Endothelial cell of umbilical vein (primary cell): ENCODE measurements around the gene CPLX1.

ENCODE experiments used
- EZH2 ChIP-seq: IDR thresholded peaks from 2 replicates; pipeline ENCODE4 v1.6.1; 2012; ENCODE audit warnings: borderline replicate concordance, low read depth, mild to moderate bottlenecking, moderate library complexity, low read length, inconsistent platforms; ENCODE audit not compliant: severe bottlenecking
- POLR2A ChIP-seq: IDR thresholded peaks from 2 replicates; pipeline ENCODE4 v1.6.1; 2012; ENCODE audit warnings: low read depth, mild to moderate bottlenecking, control low read depth, low read length
- POLR2AphosphoS5 ChIP-seq: IDR thresholded peaks from 2 replicates; pipeline ENCODE4 v1.6.1; 2012; ENCODE audit warnings: low read depth, mild to moderate bottlenecking, control low read depth, low read length, moderate library complexity; ENCODE audit not compliant: insufficient read depth
- TF ChIP-seq, protein P1 (sequence below), 2 donors: IDR thresholded peaks; 1 replicate in 1 of 2; 2 replicates in 1 of 2; pipeline ENCODE4 v1.5.1; 2011; ENCODE audit warnings: low read length in 2 of 2, mild to moderate bottlenecking in 2 of 2, moderate library complexity in 2 of 2, control low read depth in 1 of 2, inconsistent platforms in 1 of 2, low read depth in 1 of 2; ENCODE audit not compliant: insufficient read depth in 1 of 2; ENCODE audit errors: extremely low read depth in 1 of 2
- TF ChIP-seq, protein P2 (sequence below): IDR thresholded peaks from 2 replicates; pipeline ENCODE4 v1.6.1; 2011; ENCODE audit not compliant: insufficient read depth, insufficient read length

DNA sequence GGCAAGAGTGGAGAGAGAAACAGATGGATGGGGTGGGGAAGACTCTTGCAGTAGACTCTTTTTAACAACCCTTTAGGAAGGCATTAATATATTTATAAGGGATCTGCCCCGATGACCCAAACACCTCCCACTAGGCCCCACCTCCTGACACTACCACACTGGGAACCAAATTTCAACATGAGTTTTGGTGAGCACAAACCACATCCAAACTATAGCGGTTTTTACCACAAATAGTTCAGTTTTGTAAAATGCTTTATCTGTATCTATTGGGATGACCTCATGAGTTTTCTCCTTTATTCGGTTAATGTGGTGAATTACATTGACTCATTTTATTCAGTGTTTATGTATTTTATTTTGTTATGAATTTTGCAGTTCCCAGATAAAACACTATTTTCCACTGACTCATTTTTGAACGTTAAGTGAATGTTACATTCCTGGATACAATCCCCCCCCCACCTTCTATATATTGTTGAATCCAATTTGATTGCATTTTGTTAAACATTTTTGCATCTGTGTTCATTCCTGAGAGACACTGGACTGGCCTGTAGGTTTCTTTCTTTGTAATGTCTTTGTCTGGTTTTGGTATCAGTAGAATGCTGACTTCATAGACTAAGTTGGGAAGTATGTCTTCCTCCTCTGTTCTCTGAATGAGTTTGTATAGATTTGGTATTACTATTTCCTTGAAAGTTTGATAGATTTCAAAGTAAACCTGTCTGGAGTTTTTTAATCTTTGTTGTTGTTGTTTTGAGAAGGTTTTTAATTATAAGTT, 13.9 kb upstream of the CPLX1 start:
- TF ChIP-seq, protein P1, sequence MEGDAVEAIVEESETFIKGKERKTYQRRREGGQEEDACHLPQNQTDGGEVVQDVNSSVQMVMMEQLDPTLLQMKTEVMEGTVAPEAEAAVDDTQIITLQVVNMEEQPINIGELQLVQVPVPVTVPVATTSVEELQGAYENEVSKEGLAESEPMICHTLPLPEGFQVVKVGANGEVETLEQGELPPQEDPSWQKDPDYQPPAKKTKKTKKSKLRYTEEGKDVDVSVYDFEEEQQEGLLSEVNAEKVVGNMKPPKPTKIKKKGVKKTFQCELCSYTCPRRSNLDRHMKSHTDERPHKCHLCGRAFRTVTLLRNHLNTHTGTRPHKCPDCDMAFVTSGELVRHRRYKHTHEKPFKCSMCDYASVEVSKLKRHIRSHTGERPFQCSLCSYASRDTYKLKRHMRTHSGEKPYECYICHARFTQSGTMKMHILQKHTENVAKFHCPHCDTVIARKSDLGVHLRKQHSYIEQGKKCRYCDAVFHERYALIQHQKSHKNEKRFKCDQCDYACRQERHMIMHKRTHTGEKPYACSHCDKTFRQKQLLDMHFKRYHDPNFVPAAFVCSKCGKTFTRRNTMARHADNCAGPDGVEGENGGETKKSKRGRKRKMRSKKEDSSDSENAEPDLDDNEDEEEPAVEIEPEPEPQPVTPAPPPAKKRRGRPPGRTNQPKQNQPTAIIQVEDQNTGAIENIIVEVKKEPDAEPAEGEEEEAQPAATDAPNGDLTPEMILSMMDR (IDR thresholded peaks at IDR 0.05; ENCODE audit: extremely low read depth in 1 of 2, insufficient read depth in 1 of 2, low read depth in 1 of 2, low read length in 2 of 2) = no peak
- TF ChIP-seq POLR2A (no peak), POLR2AphosphoS5 (no peak), EZH2 (no peak)
- TF ChIP-seq, protein P2, sequence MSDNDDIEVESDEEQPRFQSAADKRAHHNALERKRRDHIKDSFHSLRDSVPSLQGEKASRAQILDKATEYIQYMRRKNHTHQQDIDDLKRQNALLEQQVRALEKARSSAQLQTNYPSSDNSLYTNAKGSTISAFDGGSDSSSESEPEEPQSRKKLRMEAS = no peak
